GM23248 (cell line): Measurements from ENCODE around the gene ZFYVE9.

Experiments used
- EZH2 ChIP-seq: fragments of 200-600 bp; sonication (generic); IDR thresholded peaks from 2 replicates; pipeline ENCODE4 v1.6.1; 2018; ENCODE audit warnings: antibody characterized with exemption, mild to moderate bottlenecking; ENCODE audit not compliant: insufficient read depth, poor library complexity, severe bottlenecking
- EZH2phosphoT487 ChIP-seq: fragments of 200-600 bp; sonication (generic); IDR thresholded peaks from 2 replicates; pipeline ENCODE4 v1.6.1; 2018; ENCODE audit warnings: antibody characterized with exemption, moderate library complexity, mild to moderate bottlenecking, low read depth; ENCODE audit not compliant: insufficient read depth

- TF ChIP-seq EZH2: no peak
- no peak for TF ChIP-seq EZH2phosphoT487
Observed at GRCh38 chr1:52243221-52243987, 101.5 kb downstream of the ZFYVE9 start.
